Loucy (cell line): ENCODE data around the gene AGPAT2.

Experiments
- CTCF ChIP-seq: fragments of 200-600 bp; sonication (generic); conservative IDR thresholded peaks from 2 replicates; pipeline ENCODE4 v1.5.1; 2014; ENCODE audit warnings: mild to moderate bottlenecking, antibody characterized with exemption, low read length
- EZH2phosphoT487 ChIP-seq: fragments of 200-600 bp; IDR thresholded peaks from 2 replicates; pipeline ENCODE4 v1.6.1; 2018; ENCODE audit warnings: antibody characterized with exemption, mild to moderate bottlenecking, moderate library complexity, borderline replicate concordance

DNA sequence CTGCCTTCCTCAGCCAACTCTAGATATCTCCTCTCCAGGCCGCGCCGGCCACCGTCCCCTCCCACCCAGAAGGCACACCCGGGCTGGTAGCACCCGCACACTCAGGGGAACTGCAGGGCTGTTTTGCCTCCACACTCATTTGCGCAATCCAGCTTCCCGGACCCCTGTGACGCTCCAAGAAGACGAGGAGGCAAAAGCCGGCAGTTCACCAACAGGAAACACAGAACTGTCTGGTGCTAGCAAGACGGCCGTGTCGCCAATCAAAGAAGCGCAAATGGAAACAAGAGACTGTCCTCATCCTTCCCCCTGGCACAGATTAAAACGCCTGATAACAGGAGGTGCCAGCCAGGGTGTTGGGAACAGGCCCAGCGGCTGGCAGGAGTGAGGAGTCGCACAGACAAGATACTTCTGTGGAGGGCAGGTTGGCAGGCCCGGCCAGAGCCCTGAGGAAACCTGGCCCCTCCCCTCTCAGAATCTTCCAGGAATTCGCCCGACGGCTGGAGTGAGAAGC, 7.8 kb downstream of the AGPAT2 start:
- TF ChIP-seq CTCF (no peak), EZH2phosphoT487 (no peak)
